ENCODE results near the gene CHDH.

- TF ChIP-seq CTCF (IDR thresholded peaks at IDR 0.05), result no peak
- no peak for TF ChIP-seq POLR2A (IDR thresholded peaks at IDR 0.05)
Measured at GRCh38 chr3:53763353-53763752, 82.9 kb downstream of the CHDH start.

Measured in heart left ventricle (tissue), 13 donors.